Measurements from ENCODE around the gene CHPT1. TPM values are rescaled to one million over a fixed set of nuclear protein-coding genes. Genes with fewer than 3 reads are reported as not detected.

CHPT1 gene
- total RNA-seq, 3 donors from 2014 or later (not counting 1 experiment from before 2014, with no cell fraction given), result 3.9 to 23.6 (median 7.3) TPM

- Mint-ChIP-seq H3K4me3 (peak overlapping the region; percentile 85), H3K4me1 (peaks cover 16 to 18% of the 10 kb centered on the region in 2 donors), H3K27ac (peak overlapping the region in 1 of 2 donors; percentile 71), H3K27me3 (ENCODE audit: low read depth in 2 of 2) (peaks cover 3 to 10% of the 10 kb centered on the region in 2 donors), H3K36me3 (no peaks in the 10 kb centered on the region), H3K9me3 (no peaks in the 10 kb centered on the region)
- no peaks in the 10 kb centered on the region for H3K27me3 ChIP-seq (ENCODE audit: control insufficient read depth, insufficient read depth, low read length)
- H3K4me3 ChIP-seq (ENCODE audit: low read length), result peak overlapping the region; percentile 53
- H3K9me3 ChIP-seq (ENCODE audit: control insufficient read depth, insufficient read depth, low read length), result no peaks in the 10 kb centered on the region
- 41% methylated on average over 18 of the region's 18 CpGs for WGBS (ENCODE audit: insufficient coverage)
- H3K27ac ChIP-seq (ENCODE audit: low read length), result peak overlapping the region; percentile 51
- peaks cover 18% of the 10 kb centered on the region for H3K4me1 ChIP-seq (ENCODE audit: control insufficient read depth, insufficient read depth, low read length)
- no peaks in the 10 kb centered on the region for H3K36me3 ChIP-seq (ENCODE audit: control insufficient read depth, insufficient read depth, low read length)
- TF ChIP-seq, protein P1, sequence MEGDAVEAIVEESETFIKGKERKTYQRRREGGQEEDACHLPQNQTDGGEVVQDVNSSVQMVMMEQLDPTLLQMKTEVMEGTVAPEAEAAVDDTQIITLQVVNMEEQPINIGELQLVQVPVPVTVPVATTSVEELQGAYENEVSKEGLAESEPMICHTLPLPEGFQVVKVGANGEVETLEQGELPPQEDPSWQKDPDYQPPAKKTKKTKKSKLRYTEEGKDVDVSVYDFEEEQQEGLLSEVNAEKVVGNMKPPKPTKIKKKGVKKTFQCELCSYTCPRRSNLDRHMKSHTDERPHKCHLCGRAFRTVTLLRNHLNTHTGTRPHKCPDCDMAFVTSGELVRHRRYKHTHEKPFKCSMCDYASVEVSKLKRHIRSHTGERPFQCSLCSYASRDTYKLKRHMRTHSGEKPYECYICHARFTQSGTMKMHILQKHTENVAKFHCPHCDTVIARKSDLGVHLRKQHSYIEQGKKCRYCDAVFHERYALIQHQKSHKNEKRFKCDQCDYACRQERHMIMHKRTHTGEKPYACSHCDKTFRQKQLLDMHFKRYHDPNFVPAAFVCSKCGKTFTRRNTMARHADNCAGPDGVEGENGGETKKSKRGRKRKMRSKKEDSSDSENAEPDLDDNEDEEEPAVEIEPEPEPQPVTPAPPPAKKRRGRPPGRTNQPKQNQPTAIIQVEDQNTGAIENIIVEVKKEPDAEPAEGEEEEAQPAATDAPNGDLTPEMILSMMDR (IDR thresholded peaks at IDR 0.05), result no peak
- intact Hi-C loops (cut with micrococcal nuclease), result no loop called here
- DNase-seq (peak in 1 of 2 donors; percentile 22), ATAC-seq (peak in 1 of 3 donors; percentile 51)
These were observed 916 bp upstream of the CHPT1 start for GRCh38 chr12:101696251-101697196.

- Mint-ChIP-seq H3K27me3 (ENCODE audit: low read depth in 2 of 2) (peaks cover 0 to 10% of the 10 kb centered on the region in 2 donors), H3K4me1 (peaks cover 16 to 18% of the 10 kb centered on the region in 2 donors), H3K36me3 (no peaks in the 10 kb centered on the region), H3K4me3 (peak overlapping the region; percentile 92), H3K9me3 (no peaks in the 10 kb centered on the region), H3K27ac (peak overlapping the region in 1 of 2 donors; percentile 75)
- peak; percentile 39 to 42 for DNase-seq
- TF ChIP-seq, protein P1 (IDR thresholded peaks at IDR 0.05), result no peak
- WGBS (ENCODE audit: insufficient coverage), result under 1% methylated on average over 67 of the region's 67 CpGs
- ATAC-seq, result peak; percentile 41 to 48 (median 42)
- peaks cover 18% of the 10 kb centered on the region for H3K4me1 ChIP-seq (ENCODE audit: control insufficient read depth, insufficient read depth, low read length)
- intact Hi-C loops (cut with micrococcal nuclease), result no loop called here
- no peaks in the 10 kb centered on the region for H3K36me3 ChIP-seq (ENCODE audit: control insufficient read depth, insufficient read depth, low read length)
- no peaks in the 10 kb centered on the region for H3K27me3 ChIP-seq (ENCODE audit: control insufficient read depth, insufficient read depth, low read length)
- H3K9me3 ChIP-seq (ENCODE audit: control insufficient read depth, insufficient read depth, low read length), result no peaks in the 10 kb centered on the region
- peak overlapping the region; percentile 77 for H3K4me3 ChIP-seq (ENCODE audit: low read length)
- H3K27ac ChIP-seq (ENCODE audit: low read length), result peak overlapping the region; percentile 65
These were observed 725 bp downstream of the CHPT1 start for GRCh38 chr12:101697930-101698799.

DNA sequence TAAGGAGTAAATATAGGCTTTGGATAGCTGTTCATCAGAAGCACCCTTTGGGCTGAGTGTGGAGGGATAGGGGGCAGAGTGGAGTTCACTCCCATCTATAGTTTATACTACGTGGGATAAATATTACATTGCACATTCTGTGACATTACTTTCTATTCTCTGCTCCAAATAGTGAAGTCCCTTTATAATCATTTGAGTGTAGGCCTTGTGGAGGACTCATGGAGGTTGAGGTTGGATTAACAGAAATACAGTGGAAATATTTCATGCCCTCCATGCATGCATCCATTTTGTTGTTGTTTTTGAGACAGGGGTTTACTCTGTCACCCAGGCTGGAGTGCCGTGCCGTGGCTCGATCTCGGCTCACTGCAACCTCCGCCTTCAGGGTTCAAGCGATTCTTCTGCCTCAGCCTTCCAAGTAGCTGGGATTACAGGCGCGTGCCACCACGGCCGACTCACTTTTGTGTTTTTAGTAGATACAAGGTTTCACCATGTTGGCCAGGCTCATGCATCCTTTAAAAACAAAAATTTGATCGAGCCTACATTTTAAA is 1.4 kb downstream of the CHPT1 start:
- WGBS (ENCODE audit: insufficient coverage), result 97% methylated on average over 10 of the region's 12 CpGs
- Mint-ChIP-seq H3K4me3 (peak overlapping the region; percentile 92), H3K36me3 (no peaks in the 10 kb centered on the region), H3K27ac (peak overlapping the region in 1 of 2 donors; percentile 75), H3K4me1 (peaks cover 16 to 18% of the 10 kb centered on the region in 2 donors), H3K9me3 (no peaks in the 10 kb centered on the region), H3K27me3 (ENCODE audit: low read depth in 2 of 2) (peaks cover 0 to 10% of the 10 kb centered on the region in 2 donors)
- ATAC-seq, result no peak
- DNase-seq, result peak in 1 of 2 donors; percentile 22
- Histone ChIP-seq H3K9me3 (ENCODE audit: control insufficient read depth, insufficient read depth, low read length) (no peaks in the 10 kb centered on the region), H3K4me3 (ENCODE audit: low read length) (peak overlapping the region; percentile 77), H3K4me1 (ENCODE audit: control insufficient read depth, insufficient read depth, low read length) (peaks cover 18% of the 10 kb centered on the region), H3K27me3 (ENCODE audit: control insufficient read depth, insufficient read depth, low read length) (no peaks in the 10 kb centered on the region), H3K36me3 (ENCODE audit: control insufficient read depth, insufficient read depth, low read length) (no peaks in the 10 kb centered on the region), H3K27ac (ENCODE audit: low read length) (no peak overlapping the region)
- intact Hi-C loops (cut with micrococcal nuclease), result no loop called here
- TF ChIP-seq, protein P1 (IDR thresholded peaks at IDR 0.05), result no peak

Measured in natural killer cell (primary cell).